GM12873 (cell line): ENCODE results near the gene FOXN3.

Source experiments
- CTCF ChIP-seq: IDR thresholded peaks from 2 replicates; pipeline ENCODE4 v1.5.1; 2012; ENCODE audit warnings: low read depth, mild to moderate bottlenecking, moderate library complexity, low read length, control low read depth; ENCODE audit not compliant: insufficient read depth; ENCODE audit errors: missing control alignments

FOXN3 gene

GRCh38 chr14:89430391-89431236 lies 13.6 kb upstream of the FOXN3 start:
- no peak for TF ChIP-seq CTCF

GRCh38 chr14:89429199-89430181 lies 12.5 kb upstream of the FOXN3 start:
- TF ChIP-seq CTCF: no peak

- TF ChIP-seq CTCF: no peak
Observed at GRCh38 chr14:89428546-89429198, 11.6 kb upstream of the FOXN3 start.

GRCh38 chr14:89428173-89428523 lies 11.1 kb upstream of the FOXN3 start:
- no peak for TF ChIP-seq CTCF

GRCh38 chr14:89427426-89428172 lies 10.6 kb upstream of the FOXN3 start:
- TF ChIP-seq CTCF: no peak

GRCh38 chr14:89425931-89426330 lies 8.9 kb upstream of the FOXN3 start:
- no peak for TF ChIP-seq CTCF
